ENCODE measurements around the gene GNAT2. TPM values are rescaled to one million over a fixed set of nuclear protein-coding genes. Genes with fewer than 3 reads are reported as not detected.

Gene GNAT2
- total and polyA plus RNA-seq, 7 donors, result 0.10 TPM; not detected in 6

GRCh38 chr1:109611308-109611990 lies 8.0 kb downstream of the GNAT2 start:
- Histone ChIP-seq H3K9me3 (no peaks in the 10 kb centered on the region), H3K27ac (no peak overlapping the region), H3K27me3 (no peaks in the 10 kb centered on the region), H3K36me3 (no peaks in the 10 kb centered on the region), H3K4me3 (no peak overlapping the region), H3K4me1 (no peaks in the 10 kb centered on the region)
- TF ChIP-seq POLR2A (IDR thresholded peaks at IDR 0.05), result no peak
- TF ChIP-seq, protein P1, sequence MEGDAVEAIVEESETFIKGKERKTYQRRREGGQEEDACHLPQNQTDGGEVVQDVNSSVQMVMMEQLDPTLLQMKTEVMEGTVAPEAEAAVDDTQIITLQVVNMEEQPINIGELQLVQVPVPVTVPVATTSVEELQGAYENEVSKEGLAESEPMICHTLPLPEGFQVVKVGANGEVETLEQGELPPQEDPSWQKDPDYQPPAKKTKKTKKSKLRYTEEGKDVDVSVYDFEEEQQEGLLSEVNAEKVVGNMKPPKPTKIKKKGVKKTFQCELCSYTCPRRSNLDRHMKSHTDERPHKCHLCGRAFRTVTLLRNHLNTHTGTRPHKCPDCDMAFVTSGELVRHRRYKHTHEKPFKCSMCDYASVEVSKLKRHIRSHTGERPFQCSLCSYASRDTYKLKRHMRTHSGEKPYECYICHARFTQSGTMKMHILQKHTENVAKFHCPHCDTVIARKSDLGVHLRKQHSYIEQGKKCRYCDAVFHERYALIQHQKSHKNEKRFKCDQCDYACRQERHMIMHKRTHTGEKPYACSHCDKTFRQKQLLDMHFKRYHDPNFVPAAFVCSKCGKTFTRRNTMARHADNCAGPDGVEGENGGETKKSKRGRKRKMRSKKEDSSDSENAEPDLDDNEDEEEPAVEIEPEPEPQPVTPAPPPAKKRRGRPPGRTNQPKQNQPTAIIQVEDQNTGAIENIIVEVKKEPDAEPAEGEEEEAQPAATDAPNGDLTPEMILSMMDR (IDR thresholded peaks at IDR 0.05), result no peak
- no peak for DNase-seq
- intact Hi-C loops (cut with DNase I), result no loop called here
- WGBS, 2 donors, result 95 to 96% methylated on average over 13 of the region's 13 CpGs

DNA sequence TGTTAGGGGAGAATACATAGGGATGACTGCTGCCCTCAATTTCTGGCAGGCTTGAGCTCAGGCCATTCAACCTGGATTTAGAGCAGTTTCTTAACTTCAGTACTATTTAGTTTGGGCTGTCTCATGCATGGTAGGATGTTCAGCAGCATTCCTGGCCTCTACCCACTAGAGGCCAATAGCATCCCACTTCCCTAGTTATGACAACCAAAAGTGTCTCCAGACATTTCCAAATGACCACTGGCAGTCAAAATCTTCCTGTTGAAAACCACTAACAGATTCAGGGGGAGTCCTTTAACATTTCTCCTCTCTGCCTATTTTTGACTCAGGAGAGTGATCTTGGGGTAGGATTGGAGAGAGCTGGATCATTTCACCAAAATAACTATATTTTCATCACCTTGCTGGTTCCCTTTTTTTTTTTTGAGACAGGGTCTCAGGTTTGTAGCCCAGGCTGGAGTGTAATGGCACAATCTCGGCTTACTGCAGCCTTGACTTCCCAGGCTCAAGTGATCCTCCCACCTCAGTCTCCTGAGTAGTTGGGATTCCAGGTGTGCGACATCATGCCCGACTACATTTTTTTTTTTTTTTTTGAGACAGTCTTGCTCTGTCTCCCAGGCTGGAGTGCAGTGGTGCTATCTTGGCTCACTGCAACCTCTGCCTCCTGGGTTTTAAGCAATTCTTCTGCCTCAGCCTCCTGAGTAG lies 8.7 kb downstream of the GNAT2 start:
- H3K27ac ChIP-seq, result no peak overlapping the region
- no peaks in the 10 kb centered on the region for H3K27me3 ChIP-seq
- intact Hi-C loops (cut with DNase I), result no loop called here
- H3K36me3 ChIP-seq, result no peaks in the 10 kb centered on the region
- TF ChIP-seq, protein P1 (IDR thresholded peaks at IDR 0.05), result no peak
- TF ChIP-seq POLR2AphosphoS5 (IDR thresholded peaks at IDR 0.05) (no peak), POLR2A (IDR thresholded peaks at IDR 0.05) (no peak), EP300 (IDR thresholded peaks at IDR 0.05) (no peak)
- H3K4me3 ChIP-seq, result no peak overlapping the region
- WGBS, 2 donors, result 82 to 90% methylated on average over 3 of the region's 3 CpGs
- no peaks in the 10 kb centered on the region for H3K9me3 ChIP-seq
- DNase-seq, result no peak
- no peaks in the 10 kb centered on the region for H3K4me1 ChIP-seq

- Histone ChIP-seq H3K4me3 (no peak overlapping the region), H3K9me3 (no peaks in the 10 kb centered on the region), H3K36me3 (no peaks in the 10 kb centered on the region), H3K4me1 (no peaks in the 10 kb centered on the region), H3K27ac (no peak overlapping the region), H3K27me3 (no peaks in the 10 kb centered on the region)
- no peak for DNase-seq
- intact Hi-C loops (cut with DNase I), result no loop called here
- TF ChIP-seq POLR2A (IDR thresholded peaks at IDR 0.05), result no peak
- 96 to 98% methylated on average over 3 of the region's 3 CpGs for WGBS, 2 donors
Observed at GRCh38 chr1:109609881-109610280, 9.5 kb downstream of the GNAT2 start.

DNA sequence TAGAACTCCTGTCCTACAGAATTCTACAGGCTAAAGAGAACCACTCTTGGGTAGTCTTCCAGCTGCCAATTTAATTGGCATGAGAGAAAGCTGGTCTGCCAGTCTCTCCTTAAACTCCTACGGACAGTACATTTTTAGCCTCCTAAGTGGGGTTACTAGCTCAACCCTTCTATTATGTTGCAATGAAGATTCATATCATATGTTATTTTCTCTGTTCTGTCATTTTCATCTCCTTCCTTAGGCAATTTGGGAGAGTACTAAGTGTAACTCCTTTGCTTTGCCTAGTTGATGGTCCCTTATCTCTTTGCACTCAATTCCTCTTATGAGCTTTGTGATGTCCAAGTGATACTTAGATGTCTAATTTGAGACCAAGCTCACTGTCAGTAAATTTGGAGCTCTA lies 14.0 kb downstream of the GNAT2 start:
- no peak for DNase-seq
- 97 to 98% methylated on average over 1 of the region's 1 CpG for WGBS, 2 donors

DNA sequence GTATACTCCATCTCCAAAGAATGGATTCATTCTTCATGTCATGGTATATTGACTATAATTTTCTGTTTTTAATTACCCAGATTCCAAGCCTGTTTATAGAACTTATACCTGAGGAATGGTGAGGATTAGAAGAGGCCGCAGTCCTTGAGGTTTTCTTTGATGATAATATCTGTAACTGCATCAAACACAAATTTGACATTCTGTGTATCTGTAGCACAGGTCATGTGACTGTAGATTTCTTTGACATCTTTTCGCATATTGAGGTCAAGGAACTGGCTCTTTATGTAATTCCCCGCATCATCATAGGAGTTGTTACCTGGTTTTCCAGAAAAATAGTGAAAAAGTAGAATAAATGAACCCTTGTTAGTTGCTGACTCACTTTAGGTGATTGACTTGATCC lies 16.2 kb downstream of the GNAT2 start:
- TF ChIP-seq POLR2AphosphoS5 (IDR thresholded peaks at IDR 0.05), result no peak
- TF ChIP-seq EP300 (IDR thresholded peaks at IDR 0.05), result no peak
- TF ChIP-seq, protein P1 (IDR thresholded peaks at IDR 0.05), result no peak
- TF ChIP-seq POLR2A (IDR thresholded peaks at IDR 0.05), result no peak
- WGBS, 2 donors, result 88 to 95% methylated on average over 3 of the region's 3 CpGs
- H3K27me3 ChIP-seq, result no peaks in the 10 kb centered on the region
- DNase-seq, result no peak
- no peaks in the 10 kb centered on the region for H3K4me1 ChIP-seq
- no peaks in the 10 kb centered on the region for H3K9me3 ChIP-seq
- intact Hi-C loops (cut with DNase I), result no loop called here
- H3K4me3 ChIP-seq, result no peak overlapping the region
- no peaks in the 10 kb centered on the region for H3K36me3 ChIP-seq
- no peak overlapping the region for H3K27ac ChIP-seq

More for the DNA sequence above, 14.0 kb downstream of the GNAT2 start:
- intact Hi-C loops (cut with DNase I), result no loop called here
- no peaks in the 10 kb centered on the region for H3K27me3 ChIP-seq
- no peak for TF ChIP-seq POLR2AphosphoS5 (IDR thresholded peaks at IDR 0.05)
- TF ChIP-seq, protein P1 (IDR thresholded peaks at IDR 0.05), result no peak
- TF ChIP-seq POLR2A (IDR thresholded peaks at IDR 0.05), result no peak
- no peak for TF ChIP-seq EP300 (IDR thresholded peaks at IDR 0.05)
- no peak overlapping the region for H3K4me3 ChIP-seq
- H3K27ac ChIP-seq, result no peak overlapping the region
- no peaks in the 10 kb centered on the region for H3K36me3 ChIP-seq
- no peaks in the 10 kb centered on the region for H3K9me3 ChIP-seq
- H3K4me1 ChIP-seq, result no peaks in the 10 kb centered on the region
